Ishikawa (cell line): Measurements from ENCODE around the gene CCL19.

Experiments
- CEBPB ChIP-seq: IDR thresholded peaks from 2 replicates; pipeline ENCODE4 v1.6.1; 2012
- CREB1 ChIP-seq: IDR thresholded peaks from 2 replicates; pipeline ENCODE4 v1.6.1; 2012; ENCODE audit warnings: low read depth
- EGR1 ChIP-seq: IDR thresholded peaks from 2 replicates; pipeline ENCODE4 v1.6.1; 2012
- EP300 ChIP-seq: IDR thresholded peaks from 2 replicates; pipeline ENCODE4 v1.6.1; 2012; ENCODE audit warnings: borderline replicate concordance
- FOXM1 ChIP-seq: IDR thresholded peaks from 2 replicates; pipeline ENCODE4 v1.6.1; 2012; ENCODE audit warnings: low read depth, borderline replicate concordance
- MAX ChIP-seq: IDR thresholded peaks from 2 replicates; pipeline ENCODE4 v1.6.1; 2012
- NFIC ChIP-seq: IDR thresholded peaks from 2 replicates; pipeline ENCODE4 v1.6.1; 2012
- RAD21 ChIP-seq: IDR thresholded peaks from 2 replicates; pipeline ENCODE4 v1.6.1; 2012; ENCODE audit warnings: low read depth
- REST ChIP-seq: IDR thresholded peaks from 2 replicates; pipeline ENCODE4 v1.6.1; 2012; ENCODE audit warnings: low read depth, mild to moderate bottlenecking
- TAF1 ChIP-seq: IDR thresholded peaks from 2 replicates; pipeline ENCODE4 v1.6.1; 2012; ENCODE audit warnings: low read depth, mild to moderate bottlenecking
- TCF12 ChIP-seq: IDR thresholded peaks from 2 replicates; pipeline ENCODE4 v1.6.1; 2012; ENCODE audit warnings: low read depth
- TEAD4 ChIP-seq: IDR thresholded peaks from 2 replicates; pipeline ENCODE4 v1.6.1; 2012
- USF1 ChIP-seq: IDR thresholded peaks from 2 replicates; pipeline ENCODE4 v1.6.1; 2012
- YY1 ChIP-seq: IDR thresholded peaks from 2 replicates; pipeline ENCODE4 v1.6.1; 2012; ENCODE audit warnings: low read depth
- ZBTB7A ChIP-seq: IDR thresholded peaks from 2 replicates; pipeline ENCODE4 v1.6.1; 2012; ENCODE audit warnings: low read depth

Gene CCL19

GRCh38 chr9:34652602-34653000 lies 38.5 kb downstream of the CCL19 start:
- TF ChIP-seq FOXM1, result no peak
- no peak for TF ChIP-seq CREB1
- TF ChIP-seq TCF12, result no peak
- no peak for TF ChIP-seq EP300
- no peak for TF ChIP-seq MAX

- peak; percentile 70 for TF ChIP-seq NFIC
- no peak for TF ChIP-seq CEBPB
- TF ChIP-seq TAF1, result peak; percentile 71; the same call in 1 of the 2 replicates
- 0 out of 2 replicates have a peak, but pooled peaks have one; percentile 56 for TF ChIP-seq EGR1
- TF ChIP-seq REST, result no peak
- TF ChIP-seq MAX, result peak; percentile 50; the same call in 1 of the 2 replicates
- TF ChIP-seq CREB1, result 0 out of 2 replicates have a peak, but pooled peaks have one; percentile 16
- 0 out of 2 replicates have a peak, but pooled peaks have one; percentile 17 for TF ChIP-seq TEAD4
- TF ChIP-seq RAD21, result no peak
- TF ChIP-seq ZBTB7A, result no peak
- no peak for TF ChIP-seq TCF12
Measured at GRCh38 chr9:34651876-34652601, 39.0 kb downstream of the CCL19 start, which contains the start of gene IL11RA. Gene IL11RA (plus strand): TSS chr9:34652185. CDS start chr9:34655218, 3,033 bp downstream.

GRCh38 chr9:34651321-34651720 lies 39.8 kb downstream of the CCL19 start:
- no peak for TF ChIP-seq FOXM1
- TF ChIP-seq ZBTB7A, result no peak
- no peak for TF ChIP-seq EGR1
- no peak for TF ChIP-seq TCF12
- no peak for TF ChIP-seq TAF1
- TF ChIP-seq USF1, result no peak
- TF ChIP-seq MAX, result no peak
- TF ChIP-seq CEBPB, result no peak
- TF ChIP-seq YY1, result no peak
- no peak for TF ChIP-seq NFIC
- no peak for TF ChIP-seq EP300
- TF ChIP-seq TEAD4, result no peak
- TF ChIP-seq CREB1, result no peak

GRCh38 chr9:34650816-34651215 lies 40.3 kb downstream of the CCL19 start:
- TF ChIP-seq RAD21 (no peak), MAX (no peak), TEAD4 (no peak), ZBTB7A (no peak), NFIC (peak; percentile 61), REST (no peak)

GRCh38 chr9:34648673-34649072 lies 42.4 kb downstream of the CCL19 start:
- TF ChIP-seq NFIC (no peak), REST (no peak), USF1 (no peak), CREB1 (no peak), MAX (no peak), TCF12 (no peak), TAF1 (no peak), FOXM1 (no peak)
